M059J (cell line): ENCODE measurements around the gene KCTD12. TPM values are rescaled to one million over a fixed set of nuclear protein-coding genes. Genes with fewer than 3 reads are reported as not detected.

Experiments used
- DNase-seq: peaks from one replicate; pipeline ENCODE4 v3.0.0-alpha.2; 2012; ENCODE audit warnings: low read depth
- total RNA-seq: library from RNA; depleted of rRNA; stranded (reverse); fragments of >200 nt; shearing (Covaris generic); gene quantifications from 2 replicates; pipeline ENCODE4 v1.2.3, GENCODE V29; 2014

Gene KCTD12
- total RNA-seq, 1 experiment from 2014 or later: 3.9 TPM

- DNase-seq: no peak
Observed at GRCh38 chr13:76887076-76887563, 915 bp upstream of the KCTD12 start.

- DNase-seq: no peak
Observed at GRCh38 chr13:76886005-76886291, 257 bp downstream of the KCTD12 start.

GRCh38 chr13:76885203-76886004 lies 801 bp downstream of the KCTD12 start:
- peak; percentile 70 for DNase-seq

- no peak for DNase-seq
Observed at GRCh38 chr13:76884907-76885202, 1.4 kb downstream of the KCTD12 start.

- DNase-seq: peak; percentile 58
Observed at GRCh38 chr13:76884186-76884906, 1.9 kb downstream of the KCTD12 start.

GRCh38 chr13:76883236-76883635 lies 3.0 kb downstream of the KCTD12 start:
- no peak for DNase-seq

GRCh38 chr13:76882431-76882830 lies 3.8 kb downstream of the KCTD12 start:
- DNase-seq: peak; percentile 18

- no peak for DNase-seq
Observed at GRCh38 chr13:76879883-76880270, 6.3 kb downstream of the KCTD12 start.

- peak; percentile 80 for DNase-seq
Observed at GRCh38 chr13:76879203-76879882, 6.9 kb downstream of the KCTD12 start.

- no peak for DNase-seq
Observed at GRCh38 chr13:76878043-76878442, 8.2 kb downstream of the KCTD12 start.

- DNase-seq: no peak
Observed at GRCh38 chr13:76875271-76875815, 10.9 kb downstream of the KCTD12 start.

- no peak for DNase-seq
Observed at GRCh38 chr13:76874479-76874878, 11.7 kb downstream of the KCTD12 start.

- no peak for DNase-seq
Observed at GRCh38 chr13:76873445-76873844, 12.8 kb downstream of the KCTD12 start.

- DNase-seq: no peak
Observed at GRCh38 chr13:76872675-76873074, 13.5 kb downstream of the KCTD12 start.

- DNase-seq: no peak
Observed at GRCh38 chr13:76871432-76871831, 14.8 kb downstream of the KCTD12 start.

GRCh38 chr13:76868371-76868770 lies 17.8 kb downstream of the KCTD12 start:
- DNase-seq: no peak

- DNase-seq: no peak
Observed at GRCh38 chr13:76865996-76866503, 20.2 kb downstream of the KCTD12 start.

- DNase-seq: no peak
Observed at GRCh38 chr13:76865109-76865508, 21.1 kb downstream of the KCTD12 start.

- no peak for DNase-seq
Observed at GRCh38 chr13:76864259-76864658, 21.9 kb downstream of the KCTD12 start.

GRCh38 chr13:76863022-76863421 lies 23.2 kb downstream of the KCTD12 start:
- DNase-seq: no peak

- no peak for DNase-seq
Observed at GRCh38 chr13:76861859-76862258, 24.3 kb downstream of the KCTD12 start.

- no peak for DNase-seq
Observed at GRCh38 chr13:76860706-76861105, 25.5 kb downstream of the KCTD12 start.
